Type B pancreatic cell (in vitro differentiated cells): Measurements from ENCODE around the gene MTARC2. TPM values are rescaled to one million over a fixed set of nuclear protein-coding genes. Genes with fewer than 3 reads are reported as not detected.

Experiments
- DNase-seq: peaks from one replicate; pipeline ENCODE4 v3.0.0; 2021; ENCODE audit warnings: mixed read lengths; ENCODE audit not compliant: unreplicated experiment; ENCODE audit errors: extremely low spot score
- H3K27ac Mint-ChIP-seq: 2 replicates; pipeline ENCODE4 v1.8.0; 2021; ENCODE audit warnings: mild to moderate bottlenecking, mixed read lengths
- H3K27me3 Mint-ChIP-seq: 2 replicates; pipeline ENCODE4 v1.8.0; 2021; ENCODE audit warnings: mixed read lengths
- H3K36me3 Mint-ChIP-seq: 2 replicates; pipeline ENCODE4 v1.8.0; 2021; ENCODE audit warnings: mixed read lengths
- H3K4me1 Mint-ChIP-seq: one replicate; pipeline ENCODE4 v1.8.0; 2021; ENCODE audit warnings: mixed read lengths; ENCODE audit not compliant: unreplicated experiment
- H3K4me3 Mint-ChIP-seq: 2 replicates; pipeline ENCODE4 v1.8.0; 2021; ENCODE audit warnings: mild to moderate bottlenecking, mixed read lengths
- H3K9me3 Mint-ChIP-seq: 2 replicates; pipeline ENCODE4 v1.8.0; 2021; ENCODE audit warnings: mixed read lengths
- total RNA-seq: library from RNA; stranded (reverse); gene quantifications from 2 replicates; pipeline ENCODE4 v1.2.1, GENCODE V29; 2021; ENCODE audit warnings: low replicate concordance
- TF ChIP-seq, protein P1 (sequence below): fragments of 200-600 bp; sonication (generic); conservative IDR thresholded peaks from 2 replicates; pipeline ENCODE4 v1.5.0; 2021; ENCODE audit warnings: antibody characterized with exemption, mild to moderate bottlenecking

MTARC2 gene
- total RNA-seq, 1 donor from 2014 or later, result 14.4 TPM

- TF ChIP-seq, protein P1, sequence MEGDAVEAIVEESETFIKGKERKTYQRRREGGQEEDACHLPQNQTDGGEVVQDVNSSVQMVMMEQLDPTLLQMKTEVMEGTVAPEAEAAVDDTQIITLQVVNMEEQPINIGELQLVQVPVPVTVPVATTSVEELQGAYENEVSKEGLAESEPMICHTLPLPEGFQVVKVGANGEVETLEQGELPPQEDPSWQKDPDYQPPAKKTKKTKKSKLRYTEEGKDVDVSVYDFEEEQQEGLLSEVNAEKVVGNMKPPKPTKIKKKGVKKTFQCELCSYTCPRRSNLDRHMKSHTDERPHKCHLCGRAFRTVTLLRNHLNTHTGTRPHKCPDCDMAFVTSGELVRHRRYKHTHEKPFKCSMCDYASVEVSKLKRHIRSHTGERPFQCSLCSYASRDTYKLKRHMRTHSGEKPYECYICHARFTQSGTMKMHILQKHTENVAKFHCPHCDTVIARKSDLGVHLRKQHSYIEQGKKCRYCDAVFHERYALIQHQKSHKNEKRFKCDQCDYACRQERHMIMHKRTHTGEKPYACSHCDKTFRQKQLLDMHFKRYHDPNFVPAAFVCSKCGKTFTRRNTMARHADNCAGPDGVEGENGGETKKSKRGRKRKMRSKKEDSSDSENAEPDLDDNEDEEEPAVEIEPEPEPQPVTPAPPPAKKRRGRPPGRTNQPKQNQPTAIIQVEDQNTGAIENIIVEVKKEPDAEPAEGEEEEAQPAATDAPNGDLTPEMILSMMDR, result no peak
- no peak overlapping the region for H3K27ac Mint-ChIP-seq
- no peaks in the 10 kb centered on the region for H3K9me3 Mint-ChIP-seq
- no peaks in the 10 kb centered on the region for H3K4me1 Mint-ChIP-seq
- no peak overlapping the region for H3K4me3 Mint-ChIP-seq
- H3K36me3 Mint-ChIP-seq, result peaks cover 11% of the 10 kb centered on the region
- no peak for DNase-seq
- H3K27me3 Mint-ChIP-seq, result no peaks in the 10 kb centered on the region
Measured at GRCh38 chr1:220761688-220762427, 13.7 kb downstream of the MTARC2 start.

DNA sequence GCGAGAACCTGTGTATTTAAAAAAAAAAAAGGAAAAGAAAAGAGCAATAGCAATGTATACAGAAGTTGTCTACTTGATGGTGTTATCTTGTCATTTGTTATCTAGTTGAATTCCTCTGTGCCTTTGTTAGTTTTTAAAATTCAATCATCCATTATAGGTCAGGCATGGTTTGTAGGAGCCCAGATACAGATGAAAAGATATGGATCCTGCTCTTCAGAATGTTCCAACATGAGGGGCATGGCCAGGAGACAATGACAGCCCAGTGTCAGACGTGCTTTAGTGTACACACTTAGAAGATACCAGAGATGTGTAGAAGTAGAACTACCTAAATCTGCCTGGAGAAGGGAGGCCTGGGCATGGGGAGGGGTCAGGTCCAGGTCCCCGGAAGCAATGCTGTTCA is 16.6 kb downstream of the MTARC2 start:
- no peak for DNase-seq
- TF ChIP-seq, protein P1, result no peak
- H3K4me3 Mint-ChIP-seq, result no peak overlapping the region
- no peaks in the 10 kb centered on the region for H3K4me1 Mint-ChIP-seq
- no peaks in the 10 kb centered on the region for H3K27me3 Mint-ChIP-seq
- no peaks in the 10 kb centered on the region for H3K36me3 Mint-ChIP-seq
- H3K9me3 Mint-ChIP-seq, result no peaks in the 10 kb centered on the region
- no peak overlapping the region for H3K27ac Mint-ChIP-seq

GRCh38 chr1:220767312-220768125 is 19.4 kb downstream of the MTARC2 start:
- H3K27me3 Mint-ChIP-seq, result no peaks in the 10 kb centered on the region
- no peaks in the 10 kb centered on the region for H3K4me1 Mint-ChIP-seq
- H3K27ac Mint-ChIP-seq, result no peak overlapping the region
- TF ChIP-seq, protein P1, result no peak
- no peaks in the 10 kb centered on the region for H3K9me3 Mint-ChIP-seq
- H3K4me3 Mint-ChIP-seq, result no peak overlapping the region
- no peak for DNase-seq
- peaks cover 3% of the 10 kb centered on the region for H3K36me3 Mint-ChIP-seq

DNA sequence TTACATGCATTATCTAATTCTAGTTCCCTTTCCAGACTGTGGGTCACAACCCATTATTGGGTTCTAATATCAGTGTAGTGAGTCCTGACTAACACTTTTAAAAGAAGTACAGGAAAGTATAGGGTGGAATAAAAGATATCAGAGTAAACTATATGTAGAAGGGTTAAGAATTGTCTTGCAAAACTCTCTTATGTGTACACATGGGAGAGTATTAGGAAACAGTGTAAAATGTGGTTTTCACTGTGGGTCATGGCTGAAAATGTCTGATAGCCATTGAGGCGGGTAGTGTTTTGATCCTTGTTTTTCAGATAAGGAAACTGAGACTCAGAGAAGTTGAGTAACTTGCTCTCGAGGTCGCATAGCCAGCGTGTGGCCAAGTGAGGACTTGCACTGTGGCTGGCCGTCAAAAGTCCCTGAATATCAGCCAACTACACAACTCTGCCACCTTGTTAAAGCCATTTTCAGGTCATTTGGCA is 20.0 kb downstream of the MTARC2 start:
- Mint-ChIP-seq H3K27ac (no peak overlapping the region), H3K4me3 (no peak overlapping the region), H3K9me3 (no peaks in the 10 kb centered on the region), H3K36me3 (peaks cover 3% of the 10 kb centered on the region), H3K27me3 (no peaks in the 10 kb centered on the region), H3K4me1 (no peaks in the 10 kb centered on the region)
- no peak for DNase-seq
- TF ChIP-seq, protein P1, result no peak

DNA sequence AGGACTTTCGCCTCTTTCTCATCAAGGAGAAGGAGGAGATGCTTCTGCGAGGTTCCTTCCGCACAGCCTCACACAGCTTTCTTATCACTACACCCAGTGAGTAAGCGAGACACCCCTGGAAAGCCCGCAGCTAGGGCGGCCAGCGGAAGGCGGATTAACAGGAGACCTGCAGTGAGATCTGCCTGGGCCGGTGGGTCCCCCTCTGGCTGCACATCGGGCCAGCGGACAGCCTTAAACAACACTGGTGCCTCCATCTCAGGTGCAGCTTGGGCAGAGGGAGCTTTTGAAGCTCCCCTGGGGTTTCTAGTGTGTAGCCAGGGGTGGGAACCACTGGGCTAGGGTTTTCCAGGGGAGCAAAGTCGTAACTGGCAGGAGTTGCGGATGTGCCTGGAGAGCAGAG is 21.1 kb downstream of the MTARC2 start:
- no peaks in the 10 kb centered on the region for H3K9me3 Mint-ChIP-seq

More for the DNA sequence above, 21.1 kb downstream of the MTARC2 start:
- Mint-ChIP-seq H3K27ac (no peak overlapping the region), H3K4me1 (no peaks in the 10 kb centered on the region), H3K4me3 (no peak overlapping the region), H3K27me3 (no peaks in the 10 kb centered on the region), H3K36me3 (peaks cover 3% of the 10 kb centered on the region)
- no peak for DNase-seq
- TF ChIP-seq, protein P1, result no peak
